GM12865 (cell line): ENCODE measurements around the gene ZNF219.

ENCODE experiments used
- DNase-seq: peaks from one replicate; pipeline ENCODE4 v3.0.0; 2010; ENCODE audit warnings: low read depth
- H3K4me3 ChIP-seq: 2 replicates; pipeline ENCODE4 v1.5.1; 2011; ENCODE audit warnings: mild to moderate bottlenecking, low read depth, low read length, control low read depth
- CTCF ChIP-seq: IDR thresholded peaks from 2 replicates; pipeline ENCODE4 v1.5.1; 2011; ENCODE audit warnings: low read length, control low read depth, low read depth, inconsistent platforms; ENCODE audit not compliant: insufficient read depth; ENCODE audit errors: missing control alignments

The ZNF219 gene

DNA sequence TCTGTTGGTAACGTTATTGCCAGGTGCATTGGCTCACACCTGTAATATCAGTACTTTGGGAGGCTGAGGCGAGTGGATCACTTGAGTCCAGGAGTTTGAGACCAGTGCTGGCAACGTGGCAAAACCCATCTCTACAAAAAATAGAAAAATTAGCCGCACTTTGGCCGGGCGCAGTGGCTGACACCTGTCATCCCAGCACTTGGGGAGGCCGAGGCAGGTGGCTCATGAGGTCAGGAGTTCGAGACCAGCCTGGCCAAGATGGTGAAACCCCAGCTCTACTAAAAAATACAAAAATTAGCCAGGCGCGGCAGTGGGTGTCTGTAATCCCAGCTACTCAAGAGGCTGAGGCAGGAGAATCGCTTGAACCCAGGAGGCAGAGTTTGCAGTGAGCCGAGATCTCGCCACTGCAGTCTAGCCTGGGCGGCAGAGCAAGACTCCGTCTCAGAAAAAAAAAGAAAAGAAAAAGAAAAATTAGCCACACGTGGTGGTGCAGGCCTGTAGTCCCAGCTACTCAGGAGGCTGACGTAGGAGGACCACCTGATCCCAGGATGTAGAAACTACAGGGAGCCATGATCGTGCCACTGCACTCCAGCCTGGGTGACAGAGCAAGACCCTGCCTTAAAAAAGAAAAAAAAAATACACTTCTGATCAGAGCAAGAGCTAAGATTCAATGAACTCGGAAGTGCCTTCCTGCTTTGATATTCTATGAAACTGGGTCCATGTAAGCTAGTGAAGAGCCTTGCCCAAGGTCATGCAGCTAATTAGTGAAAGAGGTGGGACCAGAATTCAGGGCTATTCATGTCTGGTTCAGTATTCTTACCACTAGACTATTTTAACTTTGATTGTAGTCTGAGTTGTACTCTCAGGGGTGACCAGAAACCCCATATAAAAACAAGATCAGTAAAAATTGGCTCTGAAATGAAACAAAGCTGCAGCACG, 45.0 kb downstream of the ZNF219 start:
- no peak for DNase-seq
- no peak overlapping the region for H3K4me3 ChIP-seq
- no peak for TF ChIP-seq CTCF

DNA sequence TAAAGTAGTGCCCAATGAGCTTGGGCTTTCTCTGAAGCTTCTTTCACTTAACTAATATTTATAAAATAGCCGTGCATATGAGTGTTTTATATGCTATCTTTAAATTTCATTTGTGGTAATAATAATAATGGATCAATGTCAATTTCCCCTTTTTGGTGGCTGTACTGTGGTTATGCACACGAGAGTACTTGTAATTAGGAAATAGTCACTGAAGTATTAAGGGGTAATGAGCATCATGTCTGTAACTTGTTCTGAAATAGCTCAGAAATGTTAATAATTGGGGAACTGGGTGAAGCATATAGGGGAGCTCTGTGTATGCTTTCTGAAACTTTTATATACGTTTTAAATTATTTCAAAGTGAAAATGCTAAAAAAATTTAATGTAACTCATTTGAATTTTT, 47.9 kb downstream of the ZNF219 start:
- no peak overlapping the region for H3K4me3 ChIP-seq
- no peak for DNase-seq
- TF ChIP-seq CTCF: no peak

- TF ChIP-seq CTCF: no peak
- H3K4me3 ChIP-seq: no peak overlapping the region
- DNase-seq: no peak
Observed at GRCh38 chr14:21049271-21049673, 49.2 kb downstream of the ZNF219 start.

DNA sequence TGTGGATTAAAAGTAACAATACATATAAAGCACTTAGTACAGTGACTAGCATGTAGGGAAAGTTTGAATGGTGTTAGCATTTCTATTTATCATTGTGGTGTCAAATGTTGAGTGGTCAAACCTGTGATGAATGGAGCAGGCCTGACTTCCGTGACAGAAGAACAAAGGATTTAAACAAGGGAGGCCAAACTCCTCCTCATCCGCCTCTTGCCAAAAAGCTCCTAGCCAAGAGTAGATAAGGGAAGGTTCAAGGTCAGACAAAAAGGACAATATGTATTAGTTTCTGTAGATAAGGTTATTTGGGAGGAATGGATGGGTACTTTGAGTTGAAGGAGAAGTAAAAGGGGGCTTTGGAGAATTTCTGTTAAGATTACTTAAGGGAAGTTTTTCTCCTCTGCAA, 49.8 kb downstream of the ZNF219 start:
- TF ChIP-seq CTCF: no peak
- no peak for DNase-seq
- H3K4me3 ChIP-seq: no peak overlapping the region

DNA sequence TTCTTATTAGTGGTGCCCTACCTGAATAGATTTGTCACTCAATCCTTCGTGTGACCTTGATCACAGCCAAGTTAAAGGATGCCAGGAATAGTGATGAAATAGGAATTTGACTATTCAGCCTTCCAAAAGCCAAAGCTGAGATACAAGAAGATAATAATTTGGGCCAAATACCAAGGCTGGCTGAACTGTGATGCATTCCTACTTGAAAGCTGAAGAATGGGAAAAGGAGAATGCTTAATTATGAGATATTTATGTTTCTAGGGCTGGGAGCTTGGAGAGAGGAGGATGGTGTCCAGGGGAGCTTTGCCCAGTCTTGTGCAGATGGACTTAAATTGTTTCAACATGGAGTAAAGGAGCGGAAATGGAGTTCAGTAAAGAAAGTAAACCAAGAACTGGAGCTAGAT, 51.1 kb downstream of the ZNF219 start:
- no peak for DNase-seq
- H3K4me3 ChIP-seq: no peak overlapping the region
- TF ChIP-seq CTCF: no peak

GRCh38 chr14:21043974-21044618, 54.4 kb downstream of the ZNF219 start:
- no peak for TF ChIP-seq CTCF
- DNase-seq: no peak
- H3K4me3 ChIP-seq: no peak overlapping the region

DNA sequence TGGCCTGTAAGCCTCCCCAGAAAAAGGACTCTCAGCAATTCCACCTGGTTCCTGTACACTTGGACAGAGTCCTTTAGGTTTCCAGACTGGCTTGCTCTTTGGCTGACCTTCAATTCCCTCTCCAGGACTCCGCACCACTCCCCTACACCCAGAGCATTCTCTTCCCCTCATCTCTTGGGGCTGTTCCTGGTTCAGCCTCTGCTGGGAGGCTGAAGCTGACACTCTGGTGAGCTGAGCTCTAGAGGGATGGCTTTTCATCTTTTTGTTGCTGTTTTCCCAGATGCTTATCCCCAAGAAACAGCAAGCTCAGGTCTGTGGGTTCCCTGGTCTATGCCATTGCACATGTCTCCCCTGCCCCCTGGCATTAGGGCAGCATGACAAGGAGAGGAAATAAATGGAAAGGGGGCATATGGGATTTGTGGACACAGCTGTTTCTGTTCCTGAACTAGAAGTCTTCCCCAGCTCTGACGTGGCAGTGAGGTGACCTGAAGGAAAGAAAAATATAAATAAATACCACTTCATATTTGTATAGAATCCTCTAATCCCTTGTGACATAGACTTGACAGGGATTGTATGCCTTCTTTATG, 55.0 kb downstream of the ZNF219 start:
- no peak for DNase-seq
- no peak overlapping the region for H3K4me3 ChIP-seq
- no peak for TF ChIP-seq CTCF
